ENCODE data around the gene PRPSAP2. TPM values are rescaled to one million over a fixed set of nuclear protein-coding genes. Genes with fewer than 3 reads are reported as not detected.

The PRPSAP2 gene
- total and polyA plus RNA-seq, 2 of the 8 experiments (the other 6 are each of a cell fraction or from before 2014, with no cell fraction given) = 28.7 to 50.5 TPM

GRCh38 chr17:18963126-18964017 is 105.4 kb downstream of the PRPSAP2 start:
- DNase-seq (ENCODE audit: low read depth in 1 of 2, low spot score in 2 of 2) = no peak
- CTCF ChIA-PET (ENCODE audit: partially characterized antibody) = interaction anchor here (1.3 to 3.2 kb wide), 3 partner anchors 22 to 34 kb away, joined by 4 to 17 read pairs (median 5); no protein-coding TSS in a partner anchor
- POLR2A ChIA-PET (ENCODE audit: partially characterized antibody) = interaction anchor here (1.1 kb wide), 1 partner anchor 61 kb away, joined by 3 read pairs; no protein-coding TSS in a partner anchor
- TF ChIP-seq BCL11A (IDR thresholded peaks at IDR 0.05; ENCODE audit: low read depth in 2 of 2, low read length in 2 of 2) = no peak

More at GRCh38 chr17:18963126-18964017, 105.4 kb downstream of the PRPSAP2 start:
- Histone ChIP-seq H3K79me1 (ENCODE audit: low read depth, low read length) (no peaks in the 10 kb centered on the region), H2AK5ac (ENCODE audit: low read depth, low read length) (no peak overlapping the region), H3K4me1 (replicated peaks in 1 of 4; ENCODE audit: control insufficient read depth in 3 of 4, insufficient read depth in 4 of 4, low read length in 3 of 4) (peaks cover 0 to 19% (median 11%) of the 10 kb centered on the region in 4 experiments; a peak in 6 of 7 replicates), H2BK20ac (ENCODE audit: low read length) (no peak overlapping the region), H3K9me3 (ENCODE audit: insufficient read depth in 2 of 2, low read depth in 1 of 2, low read length in 1 of 2) (no peaks in the 10 kb centered on the region), H3K18ac (ENCODE audit: extremely low read depth, low read length) (no peak overlapping the region; the same call in 1 of the 2 replicates), H3K79me2 (ENCODE audit: control insufficient read depth in 1 of 2, insufficient read depth in 2 of 2, low read length in 2 of 2) (no peaks in the 10 kb centered on the region), H3K36me3 (ENCODE audit: control insufficient read depth in 2 of 4, insufficient read depth in 4 of 4, low read length in 3 of 4) (no peaks in the 10 kb centered on the region), H3K4me3 (ENCODE audit: extremely low read depth in 1 of 4, insufficient read depth in 2 of 4, low read depth in 3 of 4, low read length in 4 of 4) (no peak overlapping the region), H2BK12ac (ENCODE audit: low read depth, low read length) (no peak overlapping the region), H3K56ac (replicated peaks; ENCODE audit: insufficient read length, low read depth, low read length) (no peak overlapping the region), H3K23me2 (ENCODE audit: low read depth, low read length) (no peaks in the 10 kb centered on the region), H3K14ac (ENCODE audit: insufficient read length) (no peak overlapping the region), H4K20me1 (replicated peaks in 1 of 2; ENCODE audit: control insufficient read depth in 1 of 2, insufficient read depth in 2 of 2, low read length in 2 of 2) (peaks cover 0 to 2% of the 10 kb centered on the region in 2 experiments), H3K4me2 (ENCODE audit: insufficient read depth in 1 of 2, low read depth in 2 of 2, low read length in 2 of 2) (no peak overlapping the region), H2BK5ac (ENCODE audit: low read depth, low read length) (no peak overlapping the region), H4K8ac (ENCODE audit: extremely low read depth, insufficient read depth, low read length) (no peak overlapping the region), H4K5ac (ENCODE audit: insufficient read length, low read depth, low read length) (no peak overlapping the region), H2BK15ac (ENCODE audit: low read length) (no peak overlapping the region; the same call in 1 of the 2 replicates), H2AFZ (ENCODE audit: low read length) (no peak overlapping the region), H3K4ac (replicated peaks; ENCODE audit: insufficient read length, low read depth, low read length) (no peak overlapping the region), H2BK120ac (replicated peaks; ENCODE audit: low read depth, low read length) (no peak overlapping the region), H3K9ac (replicated peaks in 1 of 4; ENCODE audit: extremely low read depth in 1 of 4, low read depth in 3 of 4, low read length in 3 of 4) (no peak overlapping the region), H3K27me3 (replicated peaks in 1 of 4; ENCODE audit: control insufficient read depth in 3 of 4, extremely low read depth in 1 of 4, insufficient read depth in 3 of 4, low read length in 3 of 4) (no peaks in the 10 kb centered on the region), H3K23ac (ENCODE audit: insufficient read length) (no peak overlapping the region), H3K27ac (ENCODE audit: low read depth, low read length) (no peak overlapping the region), H4K91ac (replicated peaks; ENCODE audit: insufficient read length, low read length) (no peak overlapping the region)
- FAIRE-seq = no peak
- 90% methylated on average over 23 of the region's 23 CpGs; no CpG with 5 or more reads in 1 of the 2 experiments for WGBS, 2 experiments (ENCODE audit: extremely low coverage in 1 of 2, insufficient coverage in 1 of 2, insufficient read length in 1 of 2, insufficient replicate concordance in 2 of 2, low coverage in 1 of 2, low lambda C conversion rate in 2 of 2, missing lambda C conversion rate in 1 of 2)

Data from H1 (cell line).